Neural progenitor cell (in vitro differentiated cells): ENCODE results near the gene GP1BB. TPM values are rescaled to one million over a fixed set of nuclear protein-coding genes. Genes with fewer than 3 reads are reported as not detected.

Experiments used
- DNase-seq: peaks from one replicate; pipeline ENCODE4 v3.0.0-alpha.2; 2016; ENCODE audit warnings: low spot score
- H2AFZ ChIP-seq: fragments of 200-600 bp; sonication (generic); replicated peaks from 2 replicates; pipeline ENCODE4 v1.6.1; 2016; ENCODE audit warnings: antibody characterized with exemption
- H3F3A ChIP-seq: fragments of 200-600 bp; sonication (generic); 2 replicates; pipeline ENCODE4 v1.6.1; 2016; ENCODE audit warnings: antibody characterized with exemption, low read depth
- H3K27ac ChIP-seq: fragments of 200-600 bp; sonication (generic); 2 replicates; pipeline ENCODE4 v1.5.1; 2016; ENCODE audit warnings: mild to moderate bottlenecking
- H3K27me3 ChIP-seq: fragments of 200-600 bp; sonication (generic); 2 replicates; pipeline ENCODE4 v1.6.1; 2016; ENCODE audit warnings: mild to moderate bottlenecking, moderate library complexity
- H3K36me3 ChIP-seq: fragments of 200-600 bp; sonication (generic); 2 replicates; pipeline ENCODE4 v1.5.1; 2016
- H3K4me1 ChIP-seq: fragments of 200-600 bp; sonication (generic); 2 replicates; pipeline ENCODE4 v1.6.1; 2016; ENCODE audit warnings: mixed run types
- H3K4me2 ChIP-seq: fragments of 200-600 bp; sonication (generic); 2 replicates; pipeline ENCODE4 v1.6.1; 2016
- H3K4me3 ChIP-seq: fragments of 200-600 bp; sonication (generic); 2 replicates; pipeline ENCODE4 v1.5.1; 2016
- H3K79me2 ChIP-seq: fragments of 200-600 bp; sonication (generic); 2 replicates; pipeline ENCODE4 v1.6.1; 2016; ENCODE audit warnings: low read depth
- H3K9ac ChIP-seq: fragments of 200-600 bp; sonication (generic); 2 replicates; pipeline ENCODE4 v1.6.1; 2016
- H3K9me3 ChIP-seq: fragments of 200-600 bp; sonication (generic); 2 replicates; pipeline ENCODE4 v1.5.1; 2016; ENCODE audit warnings: low read depth
- H4K20me1 ChIP-seq: fragments of 200-600 bp; sonication (generic); 2 replicates; pipeline ENCODE4 v1.6.1; 2016; ENCODE audit warnings: low read depth
- H3K27ac Mint-ChIP-seq: 3 replicates; pipeline ENCODE4 v1.8.0; 2021; ENCODE audit warnings: mixed read lengths
- H3K27me3 Mint-ChIP-seq: 2 replicates; pipeline ENCODE4 v1.8.0; 2022; ENCODE audit warnings: low read depth, mild to moderate bottlenecking, inconsistent platforms, moderate library complexity, mixed read lengths; ENCODE audit not compliant: insufficient read depth
- H3K36me3 Mint-ChIP-seq: 3 replicates; pipeline ENCODE4 v1.8.0; 2021; ENCODE audit warnings: mixed read lengths
- H3K4me1 Mint-ChIP-seq: 3 replicates; pipeline ENCODE4 v1.8.0; 2021; ENCODE audit warnings: mixed read lengths
- H3K4me3 Mint-ChIP-seq: 3 replicates; pipeline ENCODE4 v1.8.0; 2021; ENCODE audit warnings: mild to moderate bottlenecking, moderate library complexity, mixed read lengths
- H3K9me3 Mint-ChIP-seq: 3 replicates; pipeline ENCODE4 v1.8.0; 2020; ENCODE audit warnings: mixed read lengths
- EZH2 ChIP-seq: fragments of 200-600 bp; sonication (generic); IDR thresholded peaks from 2 replicates; pipeline ENCODE4 v1.6.1; 2017; ENCODE audit warnings: antibody characterized with exemption, mild to moderate bottlenecking, moderate library complexity
- EZH2phosphoT487 ChIP-seq: fragments of 200-600 bp; sonication (generic); IDR thresholded peaks from 2 replicates; pipeline ENCODE4 v1.6.1; 2017; ENCODE audit warnings: antibody characterized with exemption
- total RNA-seq: library from RNA; depleted of rRNA; stranded (reverse); fragments of >200 nt; gene quantifications from 2 replicates; pipeline ENCODE4 v1.2.3, GENCODE V29; 2015; ENCODE audit warnings: low replicate concordance
- TF ChIP-seq, protein P1 (sequence below): fragments of 200-600 bp; sonication (generic); IDR thresholded peaks from 2 replicates; pipeline ENCODE4 v1.5.1; 2017; ENCODE audit warnings: antibody characterized with exemption, mild to moderate bottlenecking

Gene GP1BB
- total RNA-seq, 1 donor from 2014 or later: not detected

DNA sequence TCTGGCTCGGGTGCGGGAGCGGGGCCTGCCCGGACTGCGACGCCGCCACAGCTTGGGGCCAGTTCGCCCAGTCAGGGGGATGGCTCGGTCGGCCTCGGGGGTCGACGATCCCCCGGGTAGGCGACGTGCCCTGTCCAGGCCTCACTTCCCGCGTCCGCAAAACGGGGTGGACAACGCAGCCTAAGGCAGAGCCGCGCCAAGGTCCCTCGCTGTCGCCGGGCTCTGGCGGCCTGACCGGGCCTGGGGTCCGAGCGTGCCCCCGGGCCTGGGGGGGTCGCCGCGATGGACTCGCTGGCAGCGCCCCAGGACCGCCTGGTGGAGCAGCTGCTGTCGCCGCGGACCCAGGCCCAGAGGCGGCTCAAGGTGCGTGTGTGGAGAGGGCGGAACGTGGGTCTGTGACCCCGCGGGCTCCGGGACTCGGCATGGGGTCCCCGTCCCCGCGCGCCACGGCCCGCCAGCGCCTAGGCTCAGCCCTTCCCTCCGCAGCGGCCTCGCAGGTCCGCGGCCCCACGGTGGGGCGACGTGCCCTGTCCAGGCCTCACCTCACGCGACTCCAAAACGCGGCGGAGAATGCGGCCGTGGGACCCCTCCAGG, 4.8 kb upstream of the GP1BB start:
- Histone ChIP-seq H3K79me2 (no peaks in the 10 kb centered on the region), H4K20me1 (peaks cover 48% of the 10 kb centered on the region), H3K36me3 (no peaks in the 10 kb centered on the region), H3K4me3 (peak overlapping the region; percentile 57), H3K27me3 (peaks cover 100% of the 10 kb centered on the region), H3F3A (peaks cover 30% of the 10 kb centered on the region), H3K9ac (no peak overlapping the region), H3K27ac (no peak overlapping the region), H2AFZ (peak overlapping the region; percentile 79), H3K4me1 (peaks cover 25% of the 10 kb centered on the region), H3K4me2 (peak overlapping the region; percentile 96), H3K9me3 (no peaks in the 10 kb centered on the region)
- no peak overlapping the region for H3K4me3 Mint-ChIP-seq
- H3K27me3 Mint-ChIP-seq: peaks cover 45% of the 10 kb centered on the region
- TF ChIP-seq EZH2: peak; percentile 82
- TF ChIP-seq, protein P1, sequence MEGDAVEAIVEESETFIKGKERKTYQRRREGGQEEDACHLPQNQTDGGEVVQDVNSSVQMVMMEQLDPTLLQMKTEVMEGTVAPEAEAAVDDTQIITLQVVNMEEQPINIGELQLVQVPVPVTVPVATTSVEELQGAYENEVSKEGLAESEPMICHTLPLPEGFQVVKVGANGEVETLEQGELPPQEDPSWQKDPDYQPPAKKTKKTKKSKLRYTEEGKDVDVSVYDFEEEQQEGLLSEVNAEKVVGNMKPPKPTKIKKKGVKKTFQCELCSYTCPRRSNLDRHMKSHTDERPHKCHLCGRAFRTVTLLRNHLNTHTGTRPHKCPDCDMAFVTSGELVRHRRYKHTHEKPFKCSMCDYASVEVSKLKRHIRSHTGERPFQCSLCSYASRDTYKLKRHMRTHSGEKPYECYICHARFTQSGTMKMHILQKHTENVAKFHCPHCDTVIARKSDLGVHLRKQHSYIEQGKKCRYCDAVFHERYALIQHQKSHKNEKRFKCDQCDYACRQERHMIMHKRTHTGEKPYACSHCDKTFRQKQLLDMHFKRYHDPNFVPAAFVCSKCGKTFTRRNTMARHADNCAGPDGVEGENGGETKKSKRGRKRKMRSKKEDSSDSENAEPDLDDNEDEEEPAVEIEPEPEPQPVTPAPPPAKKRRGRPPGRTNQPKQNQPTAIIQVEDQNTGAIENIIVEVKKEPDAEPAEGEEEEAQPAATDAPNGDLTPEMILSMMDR: no peak
- peak; percentile 90 for TF ChIP-seq EZH2phosphoT487
- DNase-seq: no peak
- H3K27ac Mint-ChIP-seq: no peak overlapping the region
- peaks cover 19% of the 10 kb centered on the region for H3K4me1 Mint-ChIP-seq
- peaks cover 6% of the 10 kb centered on the region for H3K9me3 Mint-ChIP-seq
- H3K36me3 Mint-ChIP-seq: peaks cover 13% of the 10 kb centered on the region

- peak overlapping the region; percentile 78 for H3K4me3 Mint-ChIP-seq
- Histone ChIP-seq H3K4me2 (peak overlapping the region; percentile 96), H3K4me3 (peak overlapping the region; percentile 57), H3K9me3 (no peaks in the 10 kb centered on the region), H4K20me1 (peaks cover 48% of the 10 kb centered on the region), H3K27me3 (peaks cover 100% of the 10 kb centered on the region), H3K36me3 (no peaks in the 10 kb centered on the region), H2AFZ (no peak overlapping the region), H3F3A (peaks cover 31% of the 10 kb centered on the region), H3K9ac (no peak overlapping the region), H3K79me2 (no peaks in the 10 kb centered on the region), H3K27ac (no peak overlapping the region), H3K4me1 (peaks cover 28% of the 10 kb centered on the region)
- peaks cover 44% of the 10 kb centered on the region for H3K27me3 Mint-ChIP-seq
- peaks cover 6% of the 10 kb centered on the region for H3K9me3 Mint-ChIP-seq
- peaks cover 19% of the 10 kb centered on the region for H3K4me1 Mint-ChIP-seq
- peaks cover 13% of the 10 kb centered on the region for H3K36me3 Mint-ChIP-seq
- DNase-seq: no peak
- TF ChIP-seq EZH2phosphoT487: peak; percentile 63
- peak; percentile 70 for TF ChIP-seq EZH2
- TF ChIP-seq, protein P1: no peak
- H3K27ac Mint-ChIP-seq: no peak overlapping the region
These were observed 4.3 kb upstream of the GP1BB start for GRCh38 chr22:19719050-19719482.

- Histone ChIP-seq H3K9me3 (no peaks in the 10 kb centered on the region), H3K36me3 (no peaks in the 10 kb centered on the region), H3K27ac (no peak overlapping the region), H3K4me1 (peaks cover 31% of the 10 kb centered on the region), H4K20me1 (peaks cover 52% of the 10 kb centered on the region), H3K4me3 (no peak overlapping the region), H3K9ac (no peak overlapping the region), H3F3A (peaks cover 31% of the 10 kb centered on the region), H2AFZ (no peak overlapping the region), H3K79me2 (no peaks in the 10 kb centered on the region), H3K27me3 (peaks cover 100% of the 10 kb centered on the region), H3K4me2 (no peak overlapping the region)
- Mint-ChIP-seq H3K9me3 (peaks cover 6% of the 10 kb centered on the region), H3K36me3 (peaks cover 14% of the 10 kb centered on the region), H3K27ac (no peak overlapping the region), H3K27me3 (peaks cover 46% of the 10 kb centered on the region), H3K4me1 (peaks cover 20% of the 10 kb centered on the region), H3K4me3 (peak overlapping the region; percentile 78)
- DNase-seq: no peak
- TF ChIP-seq EZH2phosphoT487 (no peak), EZH2 (no peak)
- TF ChIP-seq, protein P1: no peak
These were observed 3.8 kb upstream of the GP1BB start for GRCh38 chr22:19719488-19720021.
